GM18873 (cell line): Measurements from ENCODE around the gene KIAA2012.

Source experiments
- ATAC-seq: cut with Tn5 transposase; IDR thresholded peaks from one replicate; pipeline ENCODE4 v1.9.1; 2021; ENCODE audit warnings: mild to moderate bottlenecking, moderate library complexity, moderate number of reproducible peaks; ENCODE audit not compliant: unreplicated experiment, low FRiP score

Gene KIAA2012

GRCh38 chr2:202141329-202141947 lies 68.4 kb downstream of the KIAA2012 start:
- ATAC-seq = no peak

GRCh38 chr2:202142540-202142939 lies 69.5 kb downstream of the KIAA2012 start:
- ATAC-seq = no peak

- ATAC-seq = no peak
Measured at GRCh38 chr2:202147775-202148174, 74.7 kb downstream of the KIAA2012 start.

GRCh38 chr2:202148515-202149154 lies 75.6 kb downstream of the KIAA2012 start:
- ATAC-seq = no peak

GRCh38 chr2:202149155-202149762 lies 76.2 kb downstream of the KIAA2012 start:
- no peak for ATAC-seq

- no peak for ATAC-seq
Measured at GRCh38 chr2:202149936-202150335, 76.9 kb downstream of the KIAA2012 start.

- no peak for ATAC-seq
Measured at GRCh38 chr2:202152104-202152715, 79.2 kb downstream of the KIAA2012 start.

- no peak for ATAC-seq
Measured at GRCh38 chr2:202154613-202155012, 81.6 kb downstream of the KIAA2012 start.

- no peak for ATAC-seq
Measured at GRCh38 chr2:202157211-202157990, 84.3 kb downstream of the KIAA2012 start.

- ATAC-seq = no peak
Measured at GRCh38 chr2:202158796-202159195, 85.7 kb downstream of the KIAA2012 start.

GRCh38 chr2:202161151-202161835 lies 88.2 kb downstream of the KIAA2012 start:
- no peak for ATAC-seq

- ATAC-seq = no peak
Measured at GRCh38 chr2:202164411-202164810, 91.4 kb downstream of the KIAA2012 start.

- no peak for ATAC-seq
Measured at GRCh38 chr2:202165208-202165607, 92.2 kb downstream of the KIAA2012 start.

- no peak for ATAC-seq
Measured at GRCh38 chr2:202165945-202166344, 92.9 kb downstream of the KIAA2012 start.

- no peak for ATAC-seq
Measured at GRCh38 chr2:202169131-202169530, 96.1 kb downstream of the KIAA2012 start.

- ATAC-seq = no peak
Measured at GRCh38 chr2:202169832-202170424, 96.9 kb downstream of the KIAA2012 start.

GRCh38 chr2:202171241-202171825 lies 98.3 kb downstream of the KIAA2012 start:
- ATAC-seq = no peak

GRCh38 chr2:202172439-202173211 lies 99.6 kb downstream of the KIAA2012 start:
- peak; percentile 77 for ATAC-seq
